Measurements from ENCODE around the gene LSM2. TPM values are rescaled to one million over a fixed set of nuclear protein-coding genes. Genes with fewer than 3 reads are reported as not detected.
A peak's percentile ranks its signal among the peaks of the same experiment; 100 is the strongest.

Gene LSM2
- total and polyA plus RNA-seq, 9 of the 15 experiments (the other 6 are each of a cell fraction or from before 2014, with no cell fraction given), result 154 to 407 (median 223) TPM

- TF ChIP-seq SP1 (CRISPR knock-in tag; IDR thresholded peaks at IDR 0.05) (peak; percentile 96), MYNN (IDR thresholded peaks at IDR 0.05) (peak; percentile 53; the same call in 1 of the 2 replicates), MYNN (CRISPR knock-in tag; IDR thresholded peaks at IDR 0.05) (no peak), CSDE1 (IDR thresholded peaks at IDR 0.05) (no peak), FOXA3 (CRISPR knock-in tag; conservative IDR thresholded peaks at IDR 0.05 in 1 of 2, IDR thresholded peaks at IDR 0.05 in 1 of 2) (peak; percentile 26 to 70; a peak in 2 of 4 replicates), ZNF507 (tag; conservative IDR thresholded peaks at IDR 0.05) (no peak), CHD7 (IDR thresholded peaks at IDR 0.05; ENCODE audit: low read depth, low read length) (no peak), MAZ (CRISPR knock-in tag; conservative IDR thresholded peaks at IDR 0.05 in 1 of 2, IDR thresholded peaks at IDR 0.05 in 1 of 2) (peak; percentile 98 to 99), ATF6 (CRISPR knock-in tag; IDR thresholded peaks at IDR 0.05) (peak; percentile 86; the same call in 1 of the 2 replicates), BRCA1 (IDR thresholded peaks at IDR 0.05) (no peak), BRCA1 (CRISPR knock-in tag; IDR thresholded peaks at IDR 0.05) (no peak), RFX5 (IDR thresholded peaks at IDR 0.05; ENCODE audit: low read depth, low read length) (no peak; the same call in 1 of the 2 replicates), NCOA2 (IDR thresholded peaks at IDR 0.05; ENCODE audit: partially characterized antibody in 2 of 2) (no peak), ZNF232 (CRISPR knock-in tag; IDR thresholded peaks at IDR 0.05) (peak; percentile 82; the same call in 1 of the 2 replicates), COPS2 (conservative IDR thresholded peaks at IDR 0.05) (no peak), SMARCA5 (IDR thresholded peaks at IDR 0.05) (no peak)
These were observed at the start of gene LSM2 (continued) for GRCh38 chr6:31806470-31807272.
